Tongue (tissue), 2 donors: Measurements from ENCODE around the gene NUBP1. TPM values are rescaled to one million over a fixed set of nuclear protein-coding genes. Genes with fewer than 3 reads are reported as not detected.
"Not testable (repeated sequence)": the region's sequence is repeated elsewhere in the genome, so short reads cannot be mapped to it uniquely, and the experiment has no call there.

Source experiments
- DNase-seq: peaks from one replicate; pipeline ENCODE4 v3.0.0-alpha.2; 2015
- total RNA-seq: library from RNA; depleted of rRNA; stranded (reverse); fragments of >200 nt; gene quantifications from one replicate; pipeline ENCODE4 v1.2.3, GENCODE V29; 2014

NUBP1 gene
- total RNA-seq, result 34.6 TPM

- DNase-seq, result peak; percentile 99
Observed at GRCh38 chr16:10743610-10744369, at the start of gene NUBP1. Gene NUBP1 (plus strand): TSS chr16:10743842. CDS start chr16:10743864, 22 bp downstream.

GRCh38 chr16:10693889-10694288 lies 49.8 kb upstream of the NUBP1 start:
- DNase-seq, result no peak

- no peak for DNase-seq
Observed at GRCh38 chr16:10694306-10694705, 49.3 kb upstream of the NUBP1 start.

GRCh38 chr16:10694830-10695229 lies 48.8 kb upstream of the NUBP1 start, which contains the start of gene TEKT5:
Gene TEKT5 (minus strand): TSS chr16:10694930. CDS start chr16:10694873, 57 bp downstream.
- DNase-seq, result no peak

- DNase-seq, result no peak
Observed at GRCh38 chr16:10699756-10700155, 43.9 kb upstream of the NUBP1 start.

GRCh38 chr16:10708969-10709368 lies 34.7 kb upstream of the NUBP1 start:
- no peak for DNase-seq

GRCh38 chr16:10728003-10728887 lies 15.4 kb upstream of the NUBP1 start:
- peak; percentile 63 for DNase-seq

- DNase-seq, result peak; percentile 29
Observed at GRCh38 chr16:10729104-10730048, 14.3 kb upstream of the NUBP1 start.

GRCh38 chr16:10731790-10732189 lies 11.9 kb upstream of the NUBP1 start:
- DNase-seq, result no peak

- peak; percentile 89 for DNase-seq
Observed at GRCh38 chr16:10737068-10737625, 6.5 kb upstream of the NUBP1 start.

GRCh38 chr16:10738231-10739077 lies 5.2 kb upstream of the NUBP1 start:
- peak; percentile 39 for DNase-seq

- no peak for DNase-seq
Observed at GRCh38 chr16:10740000-10740844, 3.4 kb upstream of the NUBP1 start.

- no peak for DNase-seq
Observed at GRCh38 chr16:10740845-10741208, 2.8 kb upstream of the NUBP1 start.

- not testable (repeated sequence) for DNase-seq
Observed at GRCh38 chr16:10741249-10741648, 2.4 kb upstream of the NUBP1 start.

GRCh38 chr16:10741844-10742243 lies 1.8 kb upstream of the NUBP1 start:
- peak; percentile 43 for DNase-seq

- DNase-seq, result no peak
Observed at GRCh38 chr16:10743227-10743609, 424 bp upstream of the NUBP1 start.

GRCh38 chr16:10744370-10745030 lies 858 bp downstream of the NUBP1 start:
- no peak for DNase-seq

GRCh38 chr16:10745841-10746240 lies 2.2 kb downstream of the NUBP1 start:
- DNase-seq, result peak; percentile 77

- DNase-seq, result no peak
Observed at GRCh38 chr16:10750793-10751192, 7.2 kb downstream of the NUBP1 start.
